GOT3 (cell line): ENCODE measurements around the gene CLN6.
"Not testable (repeated sequence)": the region's sequence is repeated elsewhere in the genome, so short reads cannot be mapped to it uniquely, and the experiment has no call there.

Experiments
- DNase-seq: peaks from one replicate; lab custom pipeline; 2025; ENCODE audit warnings: mixed read lengths; lab: John Stamatoyannopoulos, UW

CLN6 gene

GRCh38 chr15:68206711-68207151, 22.8 kb downstream of the CLN6 start:
- DNase-seq, result no peak

GRCh38 chr15:68205954-68206539, 23.5 kb downstream of the CLN6 start:
- DNase-seq, result no peak

GRCh38 chr15:68205558-68205944, 24.0 kb downstream of the CLN6 start:
- DNase-seq, result no peak

DNA sequence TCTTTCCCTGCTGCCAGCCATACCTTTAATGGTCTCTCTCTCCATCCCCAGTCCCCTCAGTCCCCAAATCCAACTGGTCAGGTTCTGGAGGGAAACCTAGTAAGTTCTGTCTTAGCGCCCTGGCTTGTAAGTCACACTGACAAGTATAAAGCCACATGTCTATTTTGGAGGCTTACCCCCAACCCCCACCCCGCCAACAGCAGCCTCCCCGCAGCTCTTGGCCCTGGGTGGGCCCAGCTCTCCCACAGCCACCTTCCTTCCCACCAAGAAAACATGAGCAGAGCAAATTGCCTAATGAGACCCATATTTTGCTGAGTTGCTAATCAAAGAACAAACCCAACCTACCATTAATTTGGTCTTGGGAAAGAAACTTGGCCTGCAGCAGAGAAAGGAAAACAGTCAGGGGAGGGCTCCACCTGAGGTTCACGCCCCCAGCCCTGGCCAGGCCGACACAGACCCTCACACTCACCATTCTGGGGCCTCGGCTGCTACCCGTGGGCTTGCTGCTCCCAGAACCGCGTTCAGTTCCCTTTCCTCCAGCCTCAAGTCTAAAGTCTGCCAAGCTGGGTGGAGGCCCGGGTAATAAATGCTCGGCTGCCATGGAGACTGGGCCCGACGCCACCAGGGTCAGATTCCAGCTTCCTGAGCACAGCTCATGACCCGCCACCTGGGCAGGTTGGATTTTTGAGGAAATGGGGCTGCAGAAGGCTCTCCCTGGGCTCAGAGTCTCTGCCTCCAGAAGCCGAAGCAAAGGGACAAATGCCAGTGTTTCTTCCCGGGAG, 24.6 kb downstream of the CLN6 start, which contains the start of gene CALML4:
Gene CALML4, minus strand, starts transcription at position 557 of the 782 bp plus-strand sequence. Its CDS starts 85 bp downstream, at position 472.
- DNase-seq, result no peak

- no peak for DNase-seq
Measured at GRCh38 chr15:68204361-68204760, 25.2 kb downstream of the CLN6 start.

GRCh38 chr15:68203956-68204355, 25.6 kb downstream of the CLN6 start:
- no peak for DNase-seq

GRCh38 chr15:68203486-68203885, 26.0 kb downstream of the CLN6 start:
- DNase-seq, result no peak

DNA sequence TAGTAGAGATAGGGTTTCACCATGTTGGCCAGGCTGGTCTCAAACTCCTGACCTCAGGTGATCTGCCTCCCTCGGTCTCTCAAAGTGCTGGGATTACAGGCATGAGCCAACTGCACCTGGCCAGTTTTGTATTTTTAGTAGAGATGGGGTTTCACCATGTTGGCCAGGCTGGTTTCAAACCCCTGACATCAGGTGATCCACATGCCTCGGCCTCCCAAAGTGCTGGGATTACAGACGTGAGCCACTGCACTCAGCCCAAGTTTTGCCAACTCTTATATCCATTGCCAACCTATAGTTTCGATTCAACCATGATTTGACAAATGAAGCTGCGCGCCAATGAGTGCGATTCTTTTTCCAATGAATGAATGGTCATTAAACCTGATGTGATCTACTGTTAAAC, 26.5 kb downstream of the CLN6 start:
- DNase-seq, result not testable (repeated sequence)

DNA sequence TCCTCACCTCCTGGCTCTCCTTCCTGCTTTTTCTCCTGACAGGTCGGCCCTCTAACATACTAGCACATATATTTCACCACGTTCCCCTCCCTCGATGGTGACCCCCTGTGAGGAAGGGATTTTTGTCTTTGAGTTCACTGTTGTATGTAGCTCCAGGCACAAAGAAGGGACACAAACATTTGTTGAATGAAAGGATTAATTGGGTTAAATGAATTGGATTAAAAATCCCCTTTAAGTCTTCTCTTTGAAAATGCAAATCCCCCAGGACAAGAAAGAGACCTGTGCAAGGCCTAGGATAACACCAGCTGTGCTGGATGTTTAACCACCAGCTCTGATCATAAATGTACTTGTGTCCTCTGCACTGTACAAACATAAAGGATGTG, 27.7 kb downstream of the CLN6 start:
- no peak for DNase-seq

- DNase-seq, result no peak
Measured at GRCh38 chr15:68201153-68201878, 28.2 kb downstream of the CLN6 start.

GRCh38 chr15:68200016-68200861, 29.3 kb downstream of the CLN6 start:
- DNase-seq, result no peak

- DNase-seq, result no peak
Measured at GRCh38 chr15:68199340-68199739, 30.2 kb downstream of the CLN6 start.

GRCh38 chr15:68197661-68198437, 31.7 kb downstream of the CLN6 start:
- no peak for DNase-seq

GRCh38 chr15:68197170-68197492, 32.4 kb downstream of the CLN6 start:
- no peak for DNase-seq

DNA sequence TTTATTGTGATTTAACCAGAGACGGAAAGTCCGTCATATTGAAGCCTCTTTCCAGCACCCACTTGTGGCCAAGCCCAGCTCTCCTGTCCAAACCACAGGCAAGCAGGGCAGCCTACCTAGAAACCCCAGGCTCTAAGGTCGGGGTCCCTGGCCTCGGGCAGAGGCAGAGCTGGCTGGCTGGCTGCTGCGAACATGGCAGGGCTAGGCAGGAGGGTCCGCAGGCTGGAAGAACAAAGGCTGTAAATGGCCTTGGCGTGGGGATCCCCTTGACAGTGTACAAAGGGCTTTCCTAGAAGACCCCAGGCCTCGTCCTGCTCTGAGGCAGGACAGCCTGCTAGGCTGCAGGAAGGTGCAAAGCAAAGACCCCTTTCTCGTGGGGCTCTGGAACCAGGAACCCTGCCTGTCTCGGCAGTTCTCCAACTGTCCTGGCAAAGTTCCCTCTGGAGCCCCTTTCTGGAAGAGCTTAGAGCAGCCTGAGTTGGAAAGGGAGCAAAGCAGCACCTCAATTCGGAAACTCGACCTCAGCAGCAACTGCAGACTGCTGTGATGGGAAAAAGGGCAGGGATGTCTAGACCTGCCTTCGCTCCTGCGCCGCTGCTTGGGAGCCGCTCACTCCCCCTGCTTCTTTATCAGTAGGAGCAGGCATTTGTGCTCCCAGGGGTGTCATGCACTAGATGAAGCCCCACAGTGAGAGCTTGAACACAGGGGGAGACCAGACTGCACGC, 32.9 kb downstream of the CLN6 start:
- no peak for DNase-seq

GRCh38 chr15:68195336-68196112, 34.0 kb downstream of the CLN6 start:
- DNase-seq, result no peak

GRCh38 chr15:68192804-68193486, 36.6 kb downstream of the CLN6 start:
- DNase-seq, result no peak

DNA sequence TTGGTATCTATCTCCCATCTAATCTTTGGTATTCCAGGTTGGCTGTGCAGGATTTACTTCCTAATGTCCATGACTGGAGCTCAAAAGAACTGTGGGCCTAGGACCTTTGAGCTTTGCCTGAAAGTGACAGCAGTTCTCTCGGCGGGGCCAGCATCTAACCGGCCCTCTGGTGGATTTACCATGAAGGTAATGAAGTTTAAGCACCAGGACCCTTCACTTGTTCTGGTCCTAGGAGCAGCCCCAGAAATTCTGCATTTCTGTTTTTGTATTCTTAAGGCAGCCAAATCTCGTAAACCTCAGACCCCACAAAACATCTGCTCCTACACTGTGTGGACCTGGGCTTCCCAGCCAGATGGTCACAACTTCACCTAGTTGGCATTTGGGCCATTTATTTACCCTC, 37.4 kb downstream of the CLN6 start:
- DNase-seq, result no peak

DNA sequence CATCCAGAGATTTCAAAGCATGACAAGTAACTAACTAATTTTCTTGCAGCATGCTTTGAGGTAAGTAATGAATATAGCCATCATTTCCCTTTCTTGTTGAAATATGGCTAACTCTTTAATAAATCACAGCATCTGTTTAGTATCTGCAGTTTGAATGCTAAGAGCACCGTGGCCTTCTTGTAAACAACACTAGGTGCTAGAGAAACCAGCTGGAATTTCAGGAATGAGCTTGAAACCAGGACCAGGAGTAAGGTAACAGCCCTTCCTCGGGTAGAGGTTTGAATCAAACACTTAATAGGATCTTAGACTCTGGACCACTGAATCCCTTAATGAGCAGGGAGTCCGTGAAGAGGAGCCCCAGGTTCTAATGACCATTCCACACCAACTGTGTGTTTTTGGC, 38.0 kb downstream of the CLN6 start:
- no peak for DNase-seq
